Endothelial cell of umbilical vein (primary cell): ENCODE data around the gene CSTA.

Source experiments
- TF ChIP-seq, protein P1 (sequence below), 2 donors: IDR thresholded peaks; 1 replicate in 1 of 2; 2 replicates in 1 of 2; pipeline ENCODE4 v1.5.1; 2011; ENCODE audit warnings: low read length in 2 of 2, mild to moderate bottlenecking in 2 of 2, moderate library complexity in 2 of 2, control low read depth in 1 of 2, inconsistent platforms in 1 of 2, low read depth in 1 of 2; ENCODE audit not compliant: insufficient read depth in 1 of 2; ENCODE audit errors: extremely low read depth in 1 of 2
- TF ChIP-seq, protein P2 (sequence below): IDR thresholded peaks from 2 replicates; pipeline ENCODE4 v1.6.1; 2011; ENCODE audit not compliant: insufficient read depth, insufficient read length

DNA sequence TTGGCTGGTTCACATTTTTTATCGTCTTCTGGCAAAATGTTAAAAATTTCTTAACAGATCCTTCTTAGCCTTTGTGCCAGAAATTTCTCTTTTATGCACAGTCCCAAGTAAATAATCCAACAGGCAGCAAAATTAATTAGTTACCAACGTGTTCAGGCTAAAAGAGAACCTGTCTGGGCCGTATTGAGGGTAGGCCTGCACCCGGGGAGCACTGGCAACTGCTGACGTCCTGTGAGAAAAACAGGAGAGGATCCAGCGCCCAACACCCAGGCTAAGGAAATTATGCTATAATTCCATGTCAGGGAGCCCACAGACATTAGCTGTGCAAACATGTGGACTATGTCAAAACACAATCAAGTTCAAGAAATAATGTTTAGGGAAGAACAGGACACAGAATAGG is 30.7 kb upstream of the CSTA start:
- TF ChIP-seq, protein P1, sequence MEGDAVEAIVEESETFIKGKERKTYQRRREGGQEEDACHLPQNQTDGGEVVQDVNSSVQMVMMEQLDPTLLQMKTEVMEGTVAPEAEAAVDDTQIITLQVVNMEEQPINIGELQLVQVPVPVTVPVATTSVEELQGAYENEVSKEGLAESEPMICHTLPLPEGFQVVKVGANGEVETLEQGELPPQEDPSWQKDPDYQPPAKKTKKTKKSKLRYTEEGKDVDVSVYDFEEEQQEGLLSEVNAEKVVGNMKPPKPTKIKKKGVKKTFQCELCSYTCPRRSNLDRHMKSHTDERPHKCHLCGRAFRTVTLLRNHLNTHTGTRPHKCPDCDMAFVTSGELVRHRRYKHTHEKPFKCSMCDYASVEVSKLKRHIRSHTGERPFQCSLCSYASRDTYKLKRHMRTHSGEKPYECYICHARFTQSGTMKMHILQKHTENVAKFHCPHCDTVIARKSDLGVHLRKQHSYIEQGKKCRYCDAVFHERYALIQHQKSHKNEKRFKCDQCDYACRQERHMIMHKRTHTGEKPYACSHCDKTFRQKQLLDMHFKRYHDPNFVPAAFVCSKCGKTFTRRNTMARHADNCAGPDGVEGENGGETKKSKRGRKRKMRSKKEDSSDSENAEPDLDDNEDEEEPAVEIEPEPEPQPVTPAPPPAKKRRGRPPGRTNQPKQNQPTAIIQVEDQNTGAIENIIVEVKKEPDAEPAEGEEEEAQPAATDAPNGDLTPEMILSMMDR (IDR thresholded peaks at IDR 0.05; ENCODE audit: extremely low read depth in 1 of 2, insufficient read depth in 1 of 2, low read depth in 1 of 2, low read length in 2 of 2) = no peak
- TF ChIP-seq, protein P2, sequence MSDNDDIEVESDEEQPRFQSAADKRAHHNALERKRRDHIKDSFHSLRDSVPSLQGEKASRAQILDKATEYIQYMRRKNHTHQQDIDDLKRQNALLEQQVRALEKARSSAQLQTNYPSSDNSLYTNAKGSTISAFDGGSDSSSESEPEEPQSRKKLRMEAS = no peak
